HG03575 (cell line): ENCODE measurements around the gene ZIC5.

ENCODE experiments used
- ATAC-seq: cut with Tn5 transposase; IDR thresholded peaks from one replicate; pipeline ENCODE4 v1.9.1; 2021; ENCODE audit not compliant: unreplicated experiment, insufficient number of reproducible peaks, low FRiP score; ENCODE audit errors: extremely low read depth

Gene ZIC5

GRCh38 chr13:99971576-99972189 is at the start of gene ZIC5:
TSS of gene ZIC5 (minus strand) at chr13:99971767. CDS start at chr13:99971603, 164 bp downstream.
- no peak for ATAC-seq

DNA sequence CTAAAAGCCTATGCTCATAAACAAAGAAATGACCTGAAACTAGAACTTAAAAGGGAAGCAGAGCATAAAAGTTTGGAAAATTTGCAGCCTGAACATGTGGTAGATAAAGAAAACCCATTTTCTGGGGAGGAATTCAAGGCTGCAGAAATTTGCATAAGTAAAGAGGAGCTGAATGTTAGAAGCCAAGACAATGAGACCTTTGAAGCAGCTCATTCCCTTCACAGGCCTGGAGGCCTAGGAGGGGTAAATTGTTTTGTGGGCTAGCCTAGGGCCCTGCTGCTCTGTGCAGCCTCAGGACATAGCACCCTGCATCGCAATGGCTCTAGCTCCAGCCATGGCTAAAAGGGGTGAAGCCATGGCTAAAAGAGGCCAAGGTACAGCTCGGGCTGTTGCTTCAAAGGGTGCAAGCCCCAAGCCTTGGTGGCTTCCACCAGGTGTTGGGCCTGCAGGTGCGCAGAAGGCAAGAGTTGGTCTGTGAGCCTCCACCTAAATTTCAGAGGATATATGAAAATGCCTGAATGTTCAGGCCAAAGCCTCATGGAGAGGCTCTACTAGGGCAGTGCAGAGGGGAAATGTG is 48.3 kb upstream of the ZIC5 start:
- no peak for ATAC-seq

DNA sequence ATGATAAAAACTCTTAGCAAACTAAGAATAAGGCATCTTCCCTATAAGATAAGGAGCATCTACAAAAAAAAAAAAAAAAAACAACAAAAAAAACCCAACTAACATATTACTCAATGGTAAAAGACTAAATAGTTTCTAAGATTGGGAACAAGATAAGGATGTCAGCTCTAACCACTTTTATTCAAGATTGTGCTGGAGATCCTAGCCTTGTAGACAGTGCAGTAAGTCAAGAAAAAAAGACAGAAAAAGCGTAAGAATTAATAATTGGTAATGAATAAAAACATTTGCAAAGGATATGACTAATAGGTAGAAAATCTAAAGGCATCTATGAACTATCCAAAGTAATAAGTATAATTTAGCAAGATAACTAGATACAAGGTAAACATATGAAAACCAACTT is 43.1 kb upstream of the ZIC5 start:
- no peak for ATAC-seq

- ATAC-seq, result no peak
These were observed 26.7 kb upstream of the ZIC5 start for GRCh38 chr13:99998261-99998660.

DNA sequence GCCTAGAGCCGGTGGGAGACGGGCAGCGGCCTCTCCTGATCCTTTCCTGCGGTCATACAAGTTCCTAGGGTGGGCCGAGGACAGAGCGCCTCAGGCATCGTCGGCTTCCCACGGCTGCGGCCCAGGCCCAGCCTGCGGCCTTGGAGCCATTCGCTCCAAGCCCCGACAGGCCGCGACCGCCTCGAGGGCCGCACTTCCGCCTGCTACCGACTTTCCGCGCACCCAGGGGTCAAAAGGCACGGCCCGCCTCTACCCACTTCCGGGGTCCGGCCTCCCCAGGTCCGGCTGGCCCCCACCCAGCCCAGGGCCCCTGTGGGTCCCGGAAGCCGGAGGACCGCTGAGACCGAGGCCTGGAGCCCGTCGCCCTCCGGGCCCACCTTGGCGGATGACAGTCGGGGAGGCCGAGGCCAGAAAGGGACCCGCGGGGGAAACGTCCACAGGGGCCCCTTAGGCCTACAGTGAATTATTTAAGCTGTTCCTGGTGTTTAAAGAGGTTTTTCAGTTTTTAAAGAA is 26.2 kb upstream of the ZIC5 start:
- ATAC-seq, result no peak

DNA sequence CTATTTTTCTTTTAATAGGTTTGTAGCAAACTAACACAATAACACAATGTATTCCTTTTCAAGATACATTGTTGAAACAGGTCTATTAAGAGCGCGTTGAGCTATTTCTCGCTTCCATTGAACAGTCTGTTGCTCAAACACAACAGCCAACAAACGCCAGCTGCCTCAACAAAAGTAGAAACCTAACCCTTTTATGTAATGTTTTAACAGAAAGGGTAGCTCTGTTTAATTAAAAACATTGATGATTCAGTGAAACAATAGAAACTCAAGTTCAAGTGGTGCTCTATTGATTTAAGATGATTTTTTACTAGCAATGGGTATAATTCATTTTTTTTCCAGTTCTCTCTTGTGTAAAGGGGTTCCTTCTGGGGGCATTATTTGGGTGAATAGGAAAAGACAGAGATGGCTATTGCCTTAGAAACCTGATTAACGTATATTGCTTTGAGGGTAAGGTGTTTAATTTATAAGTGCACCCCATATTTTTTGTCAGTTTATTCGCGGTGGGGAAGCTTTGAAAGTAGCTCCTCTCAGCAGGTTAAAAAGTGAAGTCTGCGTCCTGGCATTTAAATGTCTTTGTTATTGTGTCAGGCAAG is 24.9 kb upstream of the ZIC5 start:
- ATAC-seq, result no peak

DNA sequence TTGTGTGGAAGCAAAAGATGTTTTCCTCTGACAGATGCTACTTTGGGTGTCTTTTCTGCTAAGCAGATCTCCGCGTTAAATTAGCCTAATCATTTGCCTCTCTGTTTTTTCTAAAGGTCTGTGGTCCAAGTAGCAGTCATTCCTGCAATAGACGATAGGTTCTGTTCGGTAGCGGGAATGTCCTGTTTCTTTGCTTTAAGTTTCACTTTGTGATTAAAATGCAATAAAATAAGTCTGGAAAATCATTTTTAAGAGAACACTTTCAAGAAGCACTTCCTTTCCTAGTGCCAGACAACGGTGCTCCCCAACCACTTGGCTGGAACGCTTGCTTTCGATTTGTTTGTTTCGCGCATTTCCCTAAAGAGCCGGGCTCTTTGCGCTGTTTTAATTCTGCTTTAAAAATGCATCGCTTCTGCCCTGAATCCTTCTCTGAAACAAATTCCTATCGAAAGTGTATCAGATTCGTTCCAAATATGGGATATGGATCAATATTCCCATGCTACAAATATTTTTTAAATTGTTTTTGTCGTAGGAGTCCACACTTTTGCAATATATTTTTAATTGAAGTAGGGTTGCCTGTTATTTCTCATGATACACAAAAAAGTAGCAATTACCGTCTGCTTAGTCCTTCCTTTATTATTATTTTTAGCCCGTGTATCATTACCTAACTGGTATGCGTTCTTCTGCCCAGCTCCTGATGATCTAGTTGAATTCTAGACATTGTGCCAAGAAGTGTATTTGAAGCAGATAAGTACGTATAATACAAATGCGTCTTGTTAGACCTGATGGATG is 24.2 kb upstream of the ZIC5 start:
- ATAC-seq, result no peak

DNA sequence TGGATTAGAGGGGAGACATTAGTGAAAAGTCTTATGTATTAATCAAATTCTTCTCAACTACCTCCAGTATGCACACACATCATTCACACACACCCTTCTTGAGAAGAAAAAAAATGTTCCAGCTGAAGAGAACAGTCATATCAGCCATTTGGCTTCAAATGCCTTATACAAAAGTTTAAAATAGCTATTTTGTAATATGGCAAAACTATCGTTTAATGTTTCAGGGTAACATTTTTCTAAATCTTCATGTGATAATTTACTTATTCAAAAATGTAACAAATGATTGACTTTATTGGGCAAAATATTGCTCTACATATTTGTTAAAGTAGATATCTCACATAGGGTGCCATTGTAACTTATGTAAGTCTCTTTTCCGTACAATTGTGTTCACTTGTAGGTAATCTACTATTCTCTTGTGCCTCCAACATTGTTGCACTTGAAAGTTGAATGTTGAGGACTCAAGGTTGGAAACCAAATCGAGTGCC is 23.6 kb upstream of the ZIC5 start:
- ATAC-seq, result no peak

DNA sequence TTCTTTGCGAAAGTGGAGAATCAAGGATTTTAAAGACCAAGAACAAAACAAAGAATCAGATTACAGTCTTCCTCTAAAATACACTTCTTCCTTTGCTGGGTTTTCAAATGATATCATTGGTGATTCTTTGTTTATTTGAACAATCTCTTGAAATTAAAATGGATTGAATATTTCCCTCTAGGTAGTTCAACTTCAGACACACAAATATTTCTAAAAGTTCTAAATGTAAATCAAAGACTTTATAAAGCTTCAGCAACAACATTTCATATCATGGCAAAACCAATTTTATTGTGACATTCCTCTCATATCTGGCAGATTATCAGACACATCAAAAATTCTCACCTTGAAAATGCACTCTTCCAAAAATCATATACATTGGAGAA is 23.1 kb upstream of the ZIC5 start:
- no peak for ATAC-seq

DNA sequence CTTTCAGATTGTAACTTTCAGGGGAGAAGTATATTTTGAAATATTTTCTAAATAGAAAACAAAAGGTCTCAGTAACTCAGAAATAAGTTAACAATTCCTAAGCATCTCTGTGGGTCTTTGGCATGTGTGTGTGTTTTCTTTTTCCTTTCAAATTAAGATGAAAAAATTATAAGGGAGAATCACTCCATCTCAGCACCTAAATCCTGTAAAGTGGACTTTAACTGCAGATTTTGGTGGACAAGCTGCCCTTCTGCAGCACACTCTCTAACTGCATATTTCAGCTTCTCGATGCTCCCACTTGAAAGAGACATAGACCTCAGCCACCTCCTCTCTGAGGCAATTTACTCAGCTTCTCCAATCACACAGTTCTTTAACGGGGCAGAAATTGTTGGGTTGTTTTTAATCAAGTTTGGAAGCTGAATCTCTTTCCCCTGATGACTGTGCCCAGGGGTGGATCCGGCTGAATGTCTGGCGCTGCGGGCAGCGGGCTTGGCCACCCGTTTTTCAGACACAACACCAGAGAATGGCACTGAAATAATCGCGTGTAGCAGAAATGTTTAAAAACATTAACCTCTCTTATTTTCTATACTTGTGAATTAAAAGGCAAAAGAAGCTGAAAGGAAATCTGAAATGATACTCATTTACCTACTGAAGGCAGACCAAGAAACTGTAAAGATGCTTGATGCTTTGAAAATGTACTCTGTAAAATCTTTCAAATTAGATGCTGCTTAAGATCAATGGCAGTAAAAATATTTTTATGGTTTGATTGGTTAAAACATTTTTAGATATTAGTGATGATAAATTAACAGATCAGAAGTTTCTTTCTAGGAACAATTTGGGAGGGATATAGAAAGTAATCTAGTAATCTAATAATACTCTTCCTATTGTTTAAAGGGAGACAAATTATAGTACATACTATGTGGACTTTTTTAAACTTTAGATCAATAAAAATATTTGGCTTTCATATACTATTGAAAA is 22.4 kb upstream of the ZIC5 start:
- no peak for ATAC-seq

GRCh38 chr13:99992949-99993351 is 21.4 kb upstream of the ZIC5 start:
- no peak for ATAC-seq

- no peak for ATAC-seq
These were observed 20.5 kb upstream of the ZIC5 start for GRCh38 chr13:99991828-99992775.

DNA sequence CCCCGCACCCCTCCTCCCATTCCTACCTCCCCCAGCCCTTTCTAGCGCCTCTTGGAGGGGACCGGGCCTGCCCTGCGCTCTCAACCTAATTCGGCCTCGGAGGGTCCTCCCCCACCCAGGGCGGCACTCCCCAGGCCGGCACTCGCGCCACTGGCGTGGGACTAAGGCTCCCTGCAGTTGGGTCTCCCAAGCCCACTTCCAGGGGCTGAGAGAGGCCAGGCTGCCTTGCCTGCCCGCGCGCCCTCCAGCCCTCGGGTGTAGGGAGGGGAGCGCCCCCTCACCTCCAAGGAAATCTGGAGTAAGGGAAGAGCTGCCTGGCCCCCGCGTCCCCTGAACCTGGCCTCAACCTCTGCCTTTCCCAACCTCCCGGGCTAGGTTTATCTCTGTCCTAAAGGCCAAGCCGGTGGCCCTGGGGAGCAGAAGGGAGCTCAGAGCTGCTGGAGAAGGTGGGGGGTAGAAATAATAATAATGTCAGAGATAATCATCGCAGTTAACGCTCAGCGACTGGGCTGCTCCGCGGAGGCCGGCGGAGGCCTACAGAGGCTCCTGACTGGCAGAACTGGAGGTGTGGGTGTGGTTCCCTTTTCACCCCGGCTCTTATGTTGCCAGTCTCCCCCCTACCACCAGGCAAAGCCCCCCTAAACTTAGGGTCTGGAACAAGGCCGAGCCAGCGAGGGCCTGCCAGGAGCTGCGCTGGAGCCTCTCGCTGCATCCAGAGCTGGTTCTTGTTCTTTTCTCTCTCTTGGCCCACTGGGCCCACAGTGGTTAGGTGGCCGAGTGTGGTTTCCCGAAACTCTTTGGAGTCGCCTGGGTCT is 19.7 kb upstream of the ZIC5 start:
- no peak for ATAC-seq

- ATAC-seq, result no peak
These were observed 18.8 kb upstream of the ZIC5 start for GRCh38 chr13:99990126-99990977.

DNA sequence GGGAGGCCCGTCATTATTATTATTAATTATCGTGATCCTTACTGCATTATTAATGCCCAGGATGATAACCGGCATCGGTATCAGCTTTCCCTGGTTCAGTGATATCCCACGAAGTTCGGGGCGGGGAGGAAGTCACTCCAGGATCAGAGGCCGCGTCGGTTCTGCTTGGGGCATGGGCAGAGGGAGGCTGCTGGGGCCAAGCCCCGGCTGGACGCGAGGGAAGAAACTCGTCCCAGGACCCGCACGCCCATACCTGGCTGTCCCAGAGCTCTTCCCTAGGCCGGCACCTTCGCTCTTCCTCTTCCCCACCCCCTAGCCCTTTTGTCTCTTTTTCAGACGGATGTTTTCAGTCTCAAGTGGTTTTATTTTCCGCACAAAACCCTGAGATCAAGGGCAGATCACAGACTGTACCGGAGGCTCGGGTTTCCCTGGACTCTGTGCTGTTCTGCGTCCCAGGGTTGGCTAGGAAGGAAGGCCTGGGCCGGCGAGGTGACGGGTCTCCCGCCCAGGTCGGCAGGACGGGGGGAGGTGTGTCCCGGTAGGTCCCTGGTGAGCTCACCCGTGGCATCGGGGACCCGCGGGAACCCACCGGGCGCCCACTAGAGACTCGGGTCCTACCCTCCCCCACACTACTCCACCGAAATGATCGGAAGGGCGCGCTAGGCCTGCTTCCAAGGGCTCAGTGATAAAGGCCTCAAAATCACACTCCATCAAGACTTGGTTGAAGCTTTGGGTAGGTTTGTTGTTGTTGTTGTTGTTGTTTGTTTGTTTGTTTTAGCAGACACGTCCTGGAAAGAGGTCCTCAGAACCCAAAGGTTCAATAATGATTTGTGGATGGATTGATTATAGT is 17.9 kb upstream of the ZIC5 start:
- ATAC-seq, result no peak
